Hematopoietic multipotent progenitor cell treated with erythropoietin and hydrocortisone succinate and interleukin-3 and kit ligand, for 15 days (in vitro differentiated cells): Measurements from ENCODE around the gene PLXDC1.
"Not testable (repeated sequence)": the region's sequence is repeated elsewhere in the genome, so short reads cannot be mapped to it uniquely, and the experiment has no call there.

Experiments
- DNase-seq: peaks from one replicate; pipeline ENCODE4 v3.0.0-alpha.2; 2015; ENCODE audit warnings: low spot score

PLXDC1 gene

GRCh38 chr17:39181303-39181702 lies 29.9 kb upstream of the PLXDC1 start:
- DNase-seq, result no peak

GRCh38 chr17:39178536-39178935 lies 27.1 kb upstream of the PLXDC1 start:
- DNase-seq, result no peak

GRCh38 chr17:39177256-39177655 lies 25.8 kb upstream of the PLXDC1 start:
- peak; percentile 10 for DNase-seq

- no peak for DNase-seq
Measured at GRCh38 chr17:39175695-39176093, 24.3 kb upstream of the PLXDC1 start.

GRCh38 chr17:39174920-39175694 lies 23.7 kb upstream of the PLXDC1 start:
- peak; percentile 72 for DNase-seq

GRCh38 chr17:39173526-39174274 lies 22.3 kb upstream of the PLXDC1 start:
- no peak for DNase-seq

- no peak for DNase-seq
Measured at GRCh38 chr17:39173080-39173479, 21.6 kb upstream of the PLXDC1 start.

GRCh38 chr17:39171933-39172332 lies 20.5 kb upstream of the PLXDC1 start:
- DNase-seq, result no peak

GRCh38 chr17:39170558-39170957 lies 19.1 kb upstream of the PLXDC1 start:
- DNase-seq, result no peak

- DNase-seq, result no peak
Measured at GRCh38 chr17:39170109-39170508, 18.7 kb upstream of the PLXDC1 start.

- no peak for DNase-seq
Measured at GRCh38 chr17:39169518-39169917, 18.1 kb upstream of the PLXDC1 start.

- no peak for DNase-seq
Measured at GRCh38 chr17:39169101-39169500, 17.7 kb upstream of the PLXDC1 start.

- not testable (repeated sequence) for DNase-seq
Measured at GRCh38 chr17:39168503-39168902, 17.1 kb upstream of the PLXDC1 start.

- no peak for DNase-seq
Measured at GRCh38 chr17:39167476-39167875, 16.0 kb upstream of the PLXDC1 start.

- DNase-seq, result no peak
Measured at GRCh38 chr17:39166437-39167335, 15.2 kb upstream of the PLXDC1 start.

GRCh38 chr17:39165841-39166349 lies 14.5 kb upstream of the PLXDC1 start, which contains the start of gene ARL5C:
TSS of gene ARL5C (minus strand) at chr17:39166161. CDS start at chr17:39165760, 401 bp downstream.
- DNase-seq, result no peak

- DNase-seq, result no peak
Measured at GRCh38 chr17:39165178-39165840, 13.9 kb upstream of the PLXDC1 start.

- peak; percentile 62 for DNase-seq
Measured at GRCh38 chr17:39164675-39165143, 13.3 kb upstream of the PLXDC1 start.

- no peak for DNase-seq
Measured at GRCh38 chr17:39161962-39162361, 10.5 kb upstream of the PLXDC1 start.

- DNase-seq, result no peak
Measured at GRCh38 chr17:39158623-39159022, 7.2 kb upstream of the PLXDC1 start.

GRCh38 chr17:39156491-39156890 lies 5.1 kb upstream of the PLXDC1 start:
- DNase-seq, result no peak
